DND-41 (cell line): Measurements from ENCODE around the gene SULT1A2.

ENCODE experiments used
- ATAC-seq: fragments of 200-7000 bp; cut with Tn5 transposase; 3 replicates; pipeline ENCODE4 v1.9.1; 2021; ENCODE audit warnings: low read depth; ENCODE audit not compliant: insufficient read depth
- DNase-seq: peaks from one replicate; pipeline ENCODE4 v3.0.0-alpha.2; 2020
- H2AFZ ChIP-seq: 2 replicates; pipeline ENCODE4 v1.6.0; 2012; ENCODE audit warnings: low read depth, low read length
- H3K27ac ChIP-seq: 2 replicates; pipeline ENCODE4 v1.5.1; 2012; ENCODE audit warnings: low read length, inconsistent platforms
- H3K27me3 ChIP-seq: fragments of 200-600 bp; sonication (generic); 2 replicates; pipeline ENCODE4 v1.6.0; 2012; ENCODE audit warnings: low read length, mild to moderate bottlenecking, inconsistent platforms; ENCODE audit not compliant: insufficient read depth, poor library complexity
- H3K36me3 ChIP-seq: 2 replicates; pipeline ENCODE4 v1.5.1; 2012; ENCODE audit warnings: low read length, inconsistent platforms; ENCODE audit not compliant: insufficient read depth
- H3K4me1 ChIP-seq: 2 replicates; pipeline ENCODE4 v1.5.1; 2012; ENCODE audit warnings: mild to moderate bottlenecking, low read length; ENCODE audit not compliant: insufficient read depth
- H3K4me2 ChIP-seq: 2 replicates; pipeline ENCODE4 v1.6.0; 2012; ENCODE audit warnings: mild to moderate bottlenecking, moderate library complexity, low read length, inconsistent platforms; ENCODE audit not compliant: insufficient read depth
- H3K4me3 ChIP-seq, 2 experiments: fragments of 200-600 bp in 1 of 2; shearing (Covaris generic) in 1 of 2; 2 replicates each; pipeline ENCODE4 v1.5.1; 2012 to 2016; ENCODE audit warnings: inconsistent platforms in 2 of 2, low read length in 2 of 2, mild to moderate bottlenecking in 2 of 2, low read depth in 1 of 2, moderate library complexity in 1 of 2
- H3K79me2 ChIP-seq: 2 replicates; pipeline ENCODE4 v1.6.0; 2012; ENCODE audit warnings: low read length, inconsistent platforms; ENCODE audit not compliant: insufficient read depth
- H3K9ac ChIP-seq: 2 replicates; pipeline ENCODE4 v1.6.0; 2012; ENCODE audit warnings: low read depth, mild to moderate bottlenecking, inconsistent platforms, low read length, moderate library complexity
- H3K9me3 ChIP-seq: 2 replicates; pipeline ENCODE4 v1.5.1; 2012; ENCODE audit warnings: low read length, moderate library complexity, mild to moderate bottlenecking, inconsistent platforms; ENCODE audit not compliant: insufficient read depth, severe bottlenecking
- H4K20me1 ChIP-seq: 2 replicates; pipeline ENCODE4 v1.6.0; 2012; ENCODE audit warnings: low read length; ENCODE audit not compliant: insufficient read depth
- EZH2 ChIP-seq: IDR thresholded peaks from 3 replicates; pipeline ENCODE4 v1.6.1; 2012; ENCODE audit warnings: borderline replicate concordance, low read depth, mild to moderate bottlenecking, moderate library complexity, low read length, inconsistent platforms; ENCODE audit not compliant: severe bottlenecking
- TF ChIP-seq, protein P1 (sequence below): IDR thresholded peaks from 2 replicates; pipeline ENCODE4 v1.5.1; 2012; ENCODE audit warnings: borderline replicate concordance, low read length, moderate library complexity, mild to moderate bottlenecking; ENCODE audit not compliant: poor library complexity, severe bottlenecking; ENCODE audit errors: extremely low read depth

SULT1A2 gene

DNA sequence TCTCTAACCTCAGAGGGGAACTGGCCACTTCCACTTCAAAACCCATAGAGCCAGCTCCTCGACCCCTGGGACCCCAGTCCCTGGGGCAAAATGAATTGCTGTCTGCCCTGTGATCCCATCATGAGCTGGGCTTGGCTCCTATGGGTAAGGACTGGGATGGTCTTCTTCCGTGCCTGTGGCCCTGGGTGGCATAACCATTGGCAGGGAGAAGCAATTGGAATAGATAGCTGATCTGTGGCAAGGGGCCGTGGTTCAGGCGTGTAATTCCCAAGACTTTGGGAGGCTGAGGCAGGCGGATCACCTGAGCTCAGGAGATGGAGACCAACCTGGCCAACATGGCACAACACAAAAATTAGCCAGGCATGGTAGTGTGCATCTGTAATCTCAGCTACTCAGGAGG is 4.3 kb downstream of the SULT1A2 start:
- Histone ChIP-seq H3K9me3 (no peaks in the 10 kb centered on the region), H2AFZ (no peak overlapping the region), H3K36me3 (peaks cover 38% of the 10 kb centered on the region), H3K9ac (no peak overlapping the region), H3K79me2 (no peaks in the 10 kb centered on the region), H3K4me2 (no peak overlapping the region), H3K27ac (no peak overlapping the region), H3K4me3 (no peak overlapping the region), H3K27me3 (no peaks in the 10 kb centered on the region), H3K4me1 (no peaks in the 10 kb centered on the region), H4K20me1 (no peaks in the 10 kb centered on the region)
- ATAC-seq (no peak), DNase-seq (no peak)
- TF ChIP-seq, protein P1, sequence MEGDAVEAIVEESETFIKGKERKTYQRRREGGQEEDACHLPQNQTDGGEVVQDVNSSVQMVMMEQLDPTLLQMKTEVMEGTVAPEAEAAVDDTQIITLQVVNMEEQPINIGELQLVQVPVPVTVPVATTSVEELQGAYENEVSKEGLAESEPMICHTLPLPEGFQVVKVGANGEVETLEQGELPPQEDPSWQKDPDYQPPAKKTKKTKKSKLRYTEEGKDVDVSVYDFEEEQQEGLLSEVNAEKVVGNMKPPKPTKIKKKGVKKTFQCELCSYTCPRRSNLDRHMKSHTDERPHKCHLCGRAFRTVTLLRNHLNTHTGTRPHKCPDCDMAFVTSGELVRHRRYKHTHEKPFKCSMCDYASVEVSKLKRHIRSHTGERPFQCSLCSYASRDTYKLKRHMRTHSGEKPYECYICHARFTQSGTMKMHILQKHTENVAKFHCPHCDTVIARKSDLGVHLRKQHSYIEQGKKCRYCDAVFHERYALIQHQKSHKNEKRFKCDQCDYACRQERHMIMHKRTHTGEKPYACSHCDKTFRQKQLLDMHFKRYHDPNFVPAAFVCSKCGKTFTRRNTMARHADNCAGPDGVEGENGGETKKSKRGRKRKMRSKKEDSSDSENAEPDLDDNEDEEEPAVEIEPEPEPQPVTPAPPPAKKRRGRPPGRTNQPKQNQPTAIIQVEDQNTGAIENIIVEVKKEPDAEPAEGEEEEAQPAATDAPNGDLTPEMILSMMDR, result no peak
- no peak for TF ChIP-seq EZH2

GRCh38 chr16:28591355-28591754 is 5.5 kb downstream of the SULT1A2 start:
- H3K27ac ChIP-seq, result no peak overlapping the region
- no peak overlapping the region for H3K4me3 ChIP-seq
- no peaks in the 10 kb centered on the region for H3K4me1 ChIP-seq
- no peak overlapping the region for H3K9ac ChIP-seq
- no peaks in the 10 kb centered on the region for H4K20me1 ChIP-seq
- TF ChIP-seq EZH2, result no peak
- TF ChIP-seq, protein P1, result no peak
- no peaks in the 10 kb centered on the region for H3K9me3 ChIP-seq
- ATAC-seq, result no peak
- DNase-seq, result no peak
- no peaks in the 10 kb centered on the region for H3K79me2 ChIP-seq
- no peaks in the 10 kb centered on the region for H3K27me3 ChIP-seq
- H3K4me2 ChIP-seq, result no peak overlapping the region
- H2AFZ ChIP-seq, result no peak overlapping the region
- peaks cover 43% of the 10 kb centered on the region for H3K36me3 ChIP-seq

- H3K27me3 ChIP-seq, result no peaks in the 10 kb centered on the region
- no peak overlapping the region for H3K4me2 ChIP-seq
- no peaks in the 10 kb centered on the region for H3K79me2 ChIP-seq
- H3K9me3 ChIP-seq, result no peaks in the 10 kb centered on the region
- no peak overlapping the region for H3K27ac ChIP-seq
- H4K20me1 ChIP-seq, result no peaks in the 10 kb centered on the region
- H3K4me3 ChIP-seq, result no peak overlapping the region
- no peaks in the 10 kb centered on the region for H3K4me1 ChIP-seq
- no peak overlapping the region for H2AFZ ChIP-seq
- no peak for ATAC-seq
- no peak overlapping the region for H3K9ac ChIP-seq
- TF ChIP-seq, protein P1, result no peak
- TF ChIP-seq EZH2, result no peak
- no peak for DNase-seq
- H3K36me3 ChIP-seq, result peaks cover 48% of the 10 kb centered on the region
Observed at GRCh38 chr16:28590384-28591340, 6.2 kb downstream of the SULT1A2 start.
